Activated naive CD8-positive, alpha-beta T cell treated with anti-CD3 and anti-CD28 coated beads, Interleukin-2, amount 10 ng/mL, durations not matched to agents 7 days and 5 days (primary cell): Measurements from ENCODE around the gene MACROD2. TPM values are rescaled to one million over a fixed set of nuclear protein-coding genes. Genes with fewer than 3 reads are reported as not detected.
"Not testable (repeated sequence)": the region's sequence is repeated elsewhere in the genome, so short reads cannot be mapped to it uniquely, and the experiment has no call there.

Experiments
- ATAC-seq: fragments of 150-1000 bp; cut with Tn5 transposase; one replicate; pipeline ENCODE4 v1.10.0; 2021; ENCODE audit warnings: low read depth, moderate library complexity
- POLR2A ChIA-PET: fragments of 350-600 bp; sonication (Branson Sonifier 250); formaldehyde crosslinking; loops from one replicate; lab custom pipeline; 2021; ENCODE audit warnings: antibody characterized with exemption; lab: Charles Lee
- DNase-seq: peaks from one replicate; pipeline ENCODE4 v3.0.0; 2021
- H3K27ac Mint-ChIP-seq: one replicate; pipeline ENCODE4 v1.8.0; 2022; ENCODE audit warnings: mild to moderate bottlenecking, mixed read lengths
- H3K27me3 Mint-ChIP-seq: one replicate; pipeline ENCODE4 v1.8.0; 2022; ENCODE audit warnings: mild to moderate bottlenecking, moderate library complexity, mixed read lengths
- H3K36me3 Mint-ChIP-seq: one replicate; pipeline ENCODE4 v1.8.0; 2021; ENCODE audit warnings: mild to moderate bottlenecking, mixed read lengths
- H3K4me1 Mint-ChIP-seq: one replicate; pipeline ENCODE4 v1.8.0; 2021; ENCODE audit warnings: mixed read lengths
- H3K4me3 Mint-ChIP-seq: one replicate; pipeline ENCODE4 v1.8.0; 2022; ENCODE audit warnings: mild to moderate bottlenecking, moderate library complexity, mixed read lengths
- H3K9me3 Mint-ChIP-seq: one replicate; pipeline ENCODE4 v1.8.0; 2021; ENCODE audit warnings: mixed read lengths
- total RNA-seq, 2 experiments: library from RNA; stranded (reverse); gene quantifications; one replicate each; pipeline ENCODE4 v1.2.3, GENCODE V29; 2021

Gene MACROD2
- total RNA-seq, 2 experiments from 2014 or later = not detected

DNA sequence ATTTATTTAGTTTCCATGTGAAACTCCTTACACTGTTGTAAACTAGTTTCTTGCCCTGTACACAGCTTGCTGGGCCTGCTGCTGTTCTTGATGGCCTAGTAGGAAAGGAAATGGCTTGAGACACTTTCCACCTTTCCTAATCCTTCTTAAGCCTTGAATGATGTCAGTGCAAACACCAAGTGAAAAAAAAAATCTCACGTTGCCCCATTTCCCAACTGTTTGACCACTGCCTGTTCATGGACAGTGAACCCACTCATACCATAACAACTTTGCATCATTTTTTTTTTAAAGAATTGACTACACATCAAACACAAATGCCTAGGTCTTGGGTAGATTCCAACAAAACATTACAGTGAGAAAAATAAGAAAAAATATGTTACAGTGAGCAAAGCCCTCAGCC lies 995.7 kb downstream of the MACROD2 start:
- no peak overlapping the region for H3K27ac Mint-ChIP-seq
- DNase-seq = no peak
- no peak overlapping the region for H3K4me3 Mint-ChIP-seq
- no peaks in the 10 kb centered on the region for H3K36me3 Mint-ChIP-seq
- POLR2A ChIA-PET = no interaction called here
- H3K27me3 Mint-ChIP-seq = no peaks in the 10 kb centered on the region
- no peaks in the 10 kb centered on the region for H3K9me3 Mint-ChIP-seq
- no peaks in the 10 kb centered on the region for H3K4me1 Mint-ChIP-seq
- no peak for ATAC-seq

DNA sequence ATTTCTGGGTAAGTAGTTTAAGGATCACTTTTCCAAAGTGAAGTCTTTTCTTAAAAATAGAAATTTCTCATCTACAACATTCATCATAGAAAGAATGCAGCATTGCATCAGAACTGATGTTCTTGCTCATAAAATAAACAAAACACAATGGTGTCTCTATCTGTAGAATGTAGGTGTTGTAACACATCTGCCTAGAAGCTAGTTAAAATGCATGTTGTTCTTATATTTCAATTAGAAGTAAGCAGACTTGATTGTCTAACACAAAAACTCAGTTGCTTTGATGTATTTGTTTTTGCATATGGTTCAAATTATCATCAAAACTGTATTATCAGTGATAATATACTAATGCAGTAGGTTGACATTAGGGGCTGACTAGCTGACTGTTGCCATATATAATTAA lies 996.8 kb downstream of the MACROD2 start:
- Mint-ChIP-seq H3K4me1 (no peaks in the 10 kb centered on the region), H3K9me3 (no peaks in the 10 kb centered on the region), H3K27ac (no peak overlapping the region), H3K27me3 (no peaks in the 10 kb centered on the region), H3K4me3 (no peak overlapping the region), H3K36me3 (no peaks in the 10 kb centered on the region)
- ATAC-seq (no peak), DNase-seq (no peak)
- POLR2A ChIA-PET = no interaction called here

DNA sequence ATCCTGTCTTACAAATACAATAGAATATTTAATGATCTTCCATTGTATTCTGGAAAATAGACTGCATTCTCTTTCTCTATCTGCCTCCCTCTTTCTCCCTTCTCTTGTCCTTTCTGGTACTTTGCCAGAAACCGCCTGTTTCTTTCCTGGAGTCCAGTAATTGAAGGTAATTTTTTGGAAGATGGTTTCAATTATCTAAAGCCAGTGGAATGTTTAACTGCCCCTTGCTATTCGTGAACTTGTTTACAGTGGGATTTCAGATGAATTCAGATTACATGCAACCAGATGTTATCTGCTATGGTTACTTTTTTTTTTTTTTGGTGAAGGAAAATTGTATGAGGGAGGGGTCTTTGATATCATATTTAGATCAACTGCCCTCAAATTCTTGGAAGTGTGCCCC lies 997.6 kb downstream of the MACROD2 start:
- H3K36me3 Mint-ChIP-seq = no peaks in the 10 kb centered on the region
- no peak overlapping the region for H3K4me3 Mint-ChIP-seq
- H3K27me3 Mint-ChIP-seq = no peaks in the 10 kb centered on the region
- no peak overlapping the region for H3K27ac Mint-ChIP-seq
- POLR2A ChIA-PET = no interaction called here
- ATAC-seq = no peak
- H3K4me1 Mint-ChIP-seq = no peaks in the 10 kb centered on the region
- no peak for DNase-seq
- no peaks in the 10 kb centered on the region for H3K9me3 Mint-ChIP-seq

DNA sequence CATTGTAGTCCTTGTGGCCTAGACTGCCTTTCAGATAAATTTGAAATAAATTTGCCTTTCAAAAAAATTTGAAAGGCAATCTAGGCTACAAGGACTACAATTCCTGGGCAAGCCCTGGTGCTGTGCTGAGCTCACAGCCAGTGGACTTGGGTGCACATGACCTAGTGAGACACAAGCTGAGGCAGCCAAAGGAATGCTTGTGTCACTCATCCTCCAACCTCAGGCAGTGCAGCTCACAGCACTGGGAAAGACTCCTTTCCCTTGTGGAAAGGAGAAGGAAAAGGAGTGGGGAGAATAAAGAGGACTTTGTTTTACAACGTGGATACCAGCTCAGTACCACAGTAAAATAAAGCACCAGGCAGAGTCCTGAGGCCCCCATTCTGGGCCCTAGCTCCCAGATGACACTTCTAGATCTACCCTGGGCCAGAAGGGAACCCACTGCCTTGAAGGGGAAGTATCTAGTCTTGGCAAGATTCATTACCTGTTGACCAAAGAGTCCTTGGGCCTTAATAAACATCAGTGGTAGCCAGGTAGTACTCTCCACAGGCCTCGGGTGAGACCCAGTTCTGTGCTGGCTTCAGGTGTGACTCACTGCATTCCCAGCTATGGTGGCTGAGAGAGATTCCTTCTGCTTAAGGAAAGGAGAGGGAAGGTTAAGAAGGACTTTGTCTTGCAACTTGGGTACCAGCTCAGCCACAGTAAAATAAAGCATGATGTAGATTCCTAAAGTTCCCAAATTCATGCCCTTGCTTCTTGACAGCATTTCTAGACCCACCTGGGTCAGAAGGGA lies 1001.8 kb downstream of the MACROD2 start:
- peaks cover 1% of the 10 kb centered on the region for H3K9me3 Mint-ChIP-seq
- no peaks in the 10 kb centered on the region for H3K27me3 Mint-ChIP-seq
- no peaks in the 10 kb centered on the region for H3K36me3 Mint-ChIP-seq
- DNase-seq (no peak), ATAC-seq (no peak)
- H3K4me3 Mint-ChIP-seq = no peak overlapping the region
- no peak overlapping the region for H3K27ac Mint-ChIP-seq
- no peaks in the 10 kb centered on the region for H3K4me1 Mint-ChIP-seq
- POLR2A ChIA-PET = no interaction called here

DNA sequence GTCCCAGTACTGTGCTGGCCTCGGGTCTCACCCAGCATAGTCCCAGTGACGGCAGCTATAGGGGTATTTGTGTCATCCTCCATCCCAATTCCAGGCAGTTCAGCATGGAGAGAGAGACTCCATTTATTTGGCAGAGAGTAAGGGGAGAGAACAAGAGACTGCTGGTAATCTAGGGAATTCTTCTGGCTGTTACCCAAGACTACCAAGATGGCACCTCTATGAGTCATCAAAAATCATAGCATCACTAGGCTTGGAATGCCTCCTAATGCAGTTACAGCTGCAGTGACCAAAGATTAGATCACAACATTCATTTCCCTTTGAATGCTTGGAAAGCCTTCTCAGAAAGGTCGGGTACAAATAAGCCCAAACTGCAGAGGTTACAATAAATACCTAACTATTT lies 1002.5 kb downstream of the MACROD2 start:
- Mint-ChIP-seq H3K4me3 (no peak overlapping the region), H3K36me3 (no peaks in the 10 kb centered on the region), H3K9me3 (peaks cover 1% of the 10 kb centered on the region), H3K27ac (no peak overlapping the region), H3K27me3 (no peaks in the 10 kb centered on the region), H3K4me1 (no peaks in the 10 kb centered on the region)
- no peak for DNase-seq
- POLR2A ChIA-PET = no interaction called here
- no peak for ATAC-seq

DNA sequence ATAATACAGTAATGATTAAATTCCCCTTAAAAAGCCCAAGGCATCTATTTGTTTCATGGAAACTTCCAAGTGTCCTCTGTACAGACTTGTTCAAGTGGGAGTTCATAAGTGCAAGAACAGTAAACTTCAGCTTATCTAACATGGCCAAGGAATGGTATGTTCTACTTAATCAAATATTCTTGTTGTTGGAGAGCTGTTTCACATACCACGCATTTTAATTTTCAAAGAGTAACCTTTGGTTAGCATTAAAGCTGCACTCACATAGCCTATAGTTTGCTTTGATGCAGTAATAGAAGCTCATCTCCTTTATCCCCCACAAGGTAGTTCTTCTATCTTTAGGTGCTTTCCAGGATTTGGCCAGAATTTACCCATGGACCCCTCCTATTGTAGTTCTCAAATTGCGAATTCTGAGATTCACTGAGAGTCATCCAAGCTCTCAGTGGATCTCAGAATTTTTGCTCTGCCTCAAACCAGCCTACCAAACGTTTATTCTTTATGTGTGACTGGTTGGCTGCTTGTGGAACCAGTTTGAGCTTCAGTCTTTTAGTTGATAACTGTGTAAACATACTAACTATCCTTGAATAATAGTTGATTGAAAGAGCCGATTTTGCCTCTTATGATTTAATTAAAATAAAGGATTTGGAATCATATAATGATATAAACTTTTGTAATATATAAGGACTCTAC lies 1010.1 kb downstream of the MACROD2 start:
- Mint-ChIP-seq H3K27me3 (no peaks in the 10 kb centered on the region), H3K27ac (no peak overlapping the region), H3K4me1 (no peaks in the 10 kb centered on the region), H3K9me3 (no peaks in the 10 kb centered on the region), H3K4me3 (no peak overlapping the region), H3K36me3 (no peaks in the 10 kb centered on the region)
- no peak for ATAC-seq
- POLR2A ChIA-PET = no interaction called here
- no peak for DNase-seq

DNA sequence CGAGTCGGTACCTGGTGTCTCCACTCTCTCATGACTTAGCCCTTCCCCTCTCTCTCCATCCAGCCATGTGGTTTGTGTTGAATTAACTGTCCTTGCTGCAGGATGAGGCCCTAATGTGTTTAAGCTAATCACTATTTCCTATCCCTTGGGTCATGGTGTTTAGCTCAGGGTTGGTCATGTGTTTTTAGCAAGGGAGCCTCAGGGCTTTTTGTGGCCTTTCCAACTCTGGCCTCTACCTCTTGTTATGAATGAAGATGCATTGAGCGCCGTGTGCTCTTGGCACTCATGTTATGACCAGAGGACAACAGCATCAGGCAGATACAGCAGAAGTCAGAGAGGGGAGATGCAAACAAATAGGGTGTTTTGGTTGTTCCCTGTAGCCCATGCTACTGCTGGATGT lies 1016.3 kb downstream of the MACROD2 start:
- Mint-ChIP-seq H3K9me3 (peaks cover 2% of the 10 kb centered on the region), H3K36me3 (no peaks in the 10 kb centered on the region), H3K4me3 (no peak overlapping the region), H3K27me3 (no peaks in the 10 kb centered on the region), H3K27ac (no peak overlapping the region), H3K4me1 (no peaks in the 10 kb centered on the region)
- no peak for DNase-seq
- ATAC-seq = no peak
- POLR2A ChIA-PET = no interaction called here

DNA sequence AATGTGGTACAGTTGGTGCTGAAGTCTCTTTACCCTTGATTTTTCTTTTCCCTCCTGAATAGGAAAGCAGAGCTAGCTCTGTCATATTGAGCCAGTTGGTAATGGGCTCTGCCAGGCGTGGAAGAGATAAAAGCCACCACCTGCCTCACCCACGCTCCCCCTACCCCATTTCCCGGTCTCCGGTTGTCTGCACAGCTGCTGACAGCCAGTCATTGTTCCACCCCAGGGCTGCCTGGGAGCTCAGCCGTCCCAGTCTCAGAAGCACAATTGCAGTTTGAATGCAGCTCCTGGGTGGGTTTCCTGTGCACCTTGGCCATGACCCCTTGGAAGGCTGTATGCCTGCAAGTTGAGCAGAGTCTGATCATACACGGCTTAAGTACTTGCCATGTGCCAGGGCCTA lies 1017.2 kb downstream of the MACROD2 start:
- no peak for DNase-seq
- no peaks in the 10 kb centered on the region for H3K36me3 Mint-ChIP-seq
- peaks cover 2% of the 10 kb centered on the region for H3K9me3 Mint-ChIP-seq
- no peak overlapping the region for H3K27ac Mint-ChIP-seq
- no peaks in the 10 kb centered on the region for H3K4me1 Mint-ChIP-seq
- no peak for ATAC-seq
- no peaks in the 10 kb centered on the region for H3K27me3 Mint-ChIP-seq
- POLR2A ChIA-PET = no interaction called here
- H3K4me3 Mint-ChIP-seq = no peak overlapping the region

DNA sequence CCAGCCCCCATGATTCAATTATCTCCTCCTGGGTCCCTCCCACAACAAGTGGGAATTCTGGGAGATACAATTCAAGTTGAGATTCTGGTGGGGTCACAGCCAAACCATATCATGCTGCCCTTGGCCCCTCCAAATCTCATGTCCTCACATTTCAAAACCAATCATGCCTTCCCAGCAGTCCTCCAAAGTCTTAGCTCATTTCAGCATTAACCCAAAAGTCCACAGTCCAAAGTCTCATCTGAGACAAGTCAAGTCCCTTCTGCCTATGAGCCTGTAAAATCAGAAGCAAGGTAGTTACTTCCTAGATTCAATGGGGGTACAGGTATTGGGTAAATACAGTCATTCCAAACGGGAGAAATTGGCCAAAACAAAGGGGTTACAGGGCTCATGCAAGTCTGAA lies 1021.6 kb downstream of the MACROD2 start:
- H3K4me3 Mint-ChIP-seq, H3K27ac Mint-ChIP-seq, H3K27me3 Mint-ChIP-seq, DNase-seq, ATAC-seq, POLR2A ChIA-PET, H3K4me1 Mint-ChIP-seq, H3K9me3 Mint-ChIP-seq, H3K36me3 Mint-ChIP-seq: not testable (repeated sequence)

DNA sequence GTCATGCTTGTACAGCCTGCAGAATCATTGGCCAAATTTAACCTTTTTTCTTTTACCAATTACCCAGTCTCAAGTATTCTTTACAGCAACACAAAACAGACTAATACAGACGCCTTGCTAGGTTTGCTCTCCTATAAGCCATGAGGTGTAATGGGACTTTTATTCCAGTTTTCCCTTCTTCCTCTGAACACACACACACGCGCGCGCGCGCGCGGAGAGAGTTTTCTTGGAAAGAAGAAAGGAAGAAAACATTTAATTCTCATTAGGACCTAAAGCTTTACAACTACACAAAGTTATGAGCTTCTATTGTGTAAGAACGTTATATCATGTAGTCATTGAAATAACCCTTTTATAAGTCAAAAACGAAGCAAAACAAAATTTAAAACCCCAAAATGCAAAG lies 1023.6 kb downstream of the MACROD2 start:
- Mint-ChIP-seq H3K27me3 (no peaks in the 10 kb centered on the region), H3K9me3 (peaks cover 5% of the 10 kb centered on the region), H3K27ac (no peak overlapping the region), H3K36me3 (no peaks in the 10 kb centered on the region), H3K4me1 (no peaks in the 10 kb centered on the region), H3K4me3 (no peak overlapping the region)
- POLR2A ChIA-PET = no interaction called here
- DNase-seq (no peak), ATAC-seq (no peak)

DNA sequence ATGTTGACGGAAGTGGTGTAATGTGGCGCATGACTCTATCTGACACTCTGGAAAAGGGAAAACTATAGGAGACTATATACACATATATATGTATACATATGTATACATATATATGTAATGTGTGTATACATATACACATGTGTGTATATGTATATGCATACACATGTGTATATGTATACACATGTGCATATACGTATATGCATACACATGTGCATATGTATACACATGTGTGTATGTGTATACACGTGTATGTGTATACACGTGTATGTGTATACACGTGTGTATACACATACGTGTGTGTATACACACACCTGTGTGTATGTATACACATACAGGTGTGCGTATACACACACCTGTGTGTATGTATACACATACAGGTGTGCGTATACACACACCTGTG lies 1025.5 kb downstream of the MACROD2 start:
- Mint-ChIP-seq H3K36me3 (no peaks in the 10 kb centered on the region), H3K27ac (no peak overlapping the region), H3K9me3 (peaks cover 5% of the 10 kb centered on the region), H3K4me1 (no peaks in the 10 kb centered on the region), H3K27me3 (no peaks in the 10 kb centered on the region), H3K4me3 (no peak overlapping the region)
- ATAC-seq = no peak
- POLR2A ChIA-PET = no interaction called here
- no peak for DNase-seq

DNA sequence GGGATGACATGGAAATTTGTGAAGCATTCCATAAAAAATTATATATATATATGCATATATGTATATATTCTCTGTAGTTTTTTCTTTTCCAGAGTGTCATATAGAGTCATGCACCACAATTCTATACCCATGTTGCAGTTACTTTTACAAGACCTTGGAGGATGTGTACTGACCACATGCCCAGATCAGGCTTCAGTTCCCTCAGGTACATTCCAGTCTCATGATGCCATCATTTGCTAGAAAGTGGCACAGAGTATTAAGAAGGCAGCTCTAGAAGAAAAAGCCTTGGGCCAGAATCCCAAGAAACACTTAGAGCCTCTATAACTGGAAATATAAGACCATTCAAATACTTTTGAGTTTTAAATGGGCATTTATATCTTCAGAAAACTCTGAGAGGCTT lies 1027.6 kb downstream of the MACROD2 start:
- H3K4me3 Mint-ChIP-seq = no peak overlapping the region
- no peaks in the 10 kb centered on the region for H3K4me1 Mint-ChIP-seq
- H3K27me3 Mint-ChIP-seq = no peaks in the 10 kb centered on the region
- H3K36me3 Mint-ChIP-seq = no peaks in the 10 kb centered on the region
- H3K27ac Mint-ChIP-seq = no peak overlapping the region
- ATAC-seq (no peak), DNase-seq (no peak)
- POLR2A ChIA-PET = no interaction called here
- peaks cover 3% of the 10 kb centered on the region for H3K9me3 Mint-ChIP-seq

DNA sequence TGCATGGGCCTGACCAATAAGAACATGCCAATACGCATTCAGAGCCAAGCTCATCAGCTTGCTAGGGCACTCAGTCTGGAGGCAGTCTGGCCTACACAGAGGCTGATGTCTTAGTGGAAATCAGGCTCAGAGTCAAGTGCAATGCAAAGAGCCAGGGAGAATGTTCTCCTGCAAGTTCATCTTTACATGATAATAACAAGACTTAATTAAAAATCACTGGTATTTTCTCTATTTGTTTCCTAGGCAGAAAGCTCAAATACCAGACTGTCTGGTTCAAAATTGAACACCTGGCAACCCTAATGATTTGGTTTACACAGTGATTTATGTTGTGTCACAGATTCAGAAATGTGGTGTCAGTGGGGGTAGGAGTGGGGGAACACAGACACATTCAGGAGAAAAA lies 1031.4 kb downstream of the MACROD2 start:
- DNase-seq = no peak
- POLR2A ChIA-PET = no interaction called here
- no peaks in the 10 kb centered on the region for H3K27me3 Mint-ChIP-seq
- no peaks in the 10 kb centered on the region for H3K36me3 Mint-ChIP-seq
- ATAC-seq = no peak
- no peak overlapping the region for H3K27ac Mint-ChIP-seq
- H3K4me1 Mint-ChIP-seq = no peaks in the 10 kb centered on the region
- H3K4me3 Mint-ChIP-seq = no peak overlapping the region
- peaks cover 2% of the 10 kb centered on the region for H3K9me3 Mint-ChIP-seq

DNA sequence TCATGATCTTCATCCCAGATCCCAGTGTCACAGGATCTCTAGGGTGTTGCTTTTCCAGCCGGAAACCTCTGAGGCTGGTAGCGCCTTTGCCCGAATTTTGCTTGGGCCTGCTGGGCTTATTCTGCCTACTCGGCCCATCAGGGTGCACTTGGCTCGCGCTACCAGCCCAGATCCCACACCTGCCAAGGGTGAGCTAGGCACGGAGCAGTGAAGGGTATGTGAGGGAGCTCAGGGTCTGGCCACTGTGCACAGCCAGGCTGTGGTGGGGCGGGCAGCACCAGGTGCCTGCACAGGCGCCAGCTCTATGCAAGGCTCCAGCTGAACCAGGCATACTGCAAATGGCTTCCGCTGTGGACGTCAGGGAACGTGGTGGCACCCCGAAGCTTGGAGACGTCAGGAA lies 1035.5 kb downstream of the MACROD2 start:
- DNase-seq (no peak), ATAC-seq (no peak)
- Mint-ChIP-seq H3K4me1 (no peaks in the 10 kb centered on the region), H3K9me3 (peaks cover 3% of the 10 kb centered on the region), H3K4me3 (no peak overlapping the region), H3K27me3 (no peaks in the 10 kb centered on the region), H3K27ac (no peak overlapping the region), H3K36me3 (no peaks in the 10 kb centered on the region)
- POLR2A ChIA-PET = no interaction called here
